H9 (cell line): ENCODE results near the gene TMEM63A. TPM values are rescaled to one million over a fixed set of nuclear protein-coding genes. Genes with fewer than 3 reads are reported as not detected.

Experiments used
- DNase-seq: peaks from one replicate; pipeline ENCODE4 v3.0.0-alpha.2; 2017
- H2AFZ ChIP-seq: one replicate; pipeline ENCODE4 v1.6.1; 2013; ENCODE audit warnings: mild to moderate bottlenecking, low read length, control low read depth, moderate library complexity
- H2AK5ac ChIP-seq: 2 replicates; pipeline ENCODE4 v1.6.1; 2013; ENCODE audit warnings: low read length, control low read depth, mixed read lengths; ENCODE audit not compliant: insufficient read length
- H2BK120ac ChIP-seq: one replicate; pipeline ENCODE4 v1.6.1; 2013; ENCODE audit warnings: low read depth, mild to moderate bottlenecking, low read length, control low read depth, inconsistent platforms; ENCODE audit not compliant: poor library complexity, severe bottlenecking
- H2BK12ac ChIP-seq: 2 replicates; pipeline ENCODE4 v1.6.1; 2013; ENCODE audit warnings: low read length, control low read depth, mixed read lengths, low read depth; ENCODE audit not compliant: insufficient read length
- H2BK15ac ChIP-seq: 2 replicates; pipeline ENCODE4 v1.6.1; 2013; ENCODE audit warnings: low read depth, low read length, control low read depth
- H2BK20ac ChIP-seq: one replicate; pipeline ENCODE4 v1.6.1; 2013; ENCODE audit warnings: low read depth, mild to moderate bottlenecking, low read length, control low read depth, inconsistent platforms; ENCODE audit not compliant: poor library complexity, severe bottlenecking
- H2BK5ac ChIP-seq: 2 replicates; pipeline ENCODE4 v1.6.1; 2013; ENCODE audit warnings: low read length, control low read depth, mixed read lengths; ENCODE audit not compliant: insufficient read length
- H3K14ac ChIP-seq: 2 replicates; pipeline ENCODE4 v1.6.1; 2013; ENCODE audit warnings: low read length, control low read depth; ENCODE audit not compliant: insufficient read depth
- H3K18ac ChIP-seq: 2 replicates; pipeline ENCODE4 v1.6.1; 2013; ENCODE audit warnings: low read depth, mild to moderate bottlenecking, mixed read lengths, low read length, control low read depth; ENCODE audit not compliant: insufficient read length
- H3K23ac ChIP-seq: 2 replicates; pipeline ENCODE4 v1.6.1; 2013; ENCODE audit warnings: low read length, control low read depth, mixed read lengths, low read depth; ENCODE audit not compliant: insufficient read length
- H3K23me2 ChIP-seq: 2 replicates; pipeline ENCODE4 v1.6.1; 2013; ENCODE audit warnings: low read depth, mild to moderate bottlenecking, mixed read lengths, low read length, control low read depth; ENCODE audit not compliant: insufficient read length, poor library complexity, severe bottlenecking
- H3K27ac ChIP-seq: 2 replicates; pipeline ENCODE4 v1.5.1; 2013; ENCODE audit warnings: low read length, control low read depth, mixed read lengths, low read depth; ENCODE audit not compliant: insufficient read length
- H3K27me3 ChIP-seq: 2 replicates; pipeline ENCODE4 v1.6.1; 2013; ENCODE audit warnings: low read length, control low read depth, inconsistent platforms; ENCODE audit not compliant: insufficient read depth
- H3K4ac ChIP-seq: 2 replicates; pipeline ENCODE4 v1.6.1; 2013; ENCODE audit warnings: low read depth, mild to moderate bottlenecking, control low read depth, inconsistent platforms, low read length, moderate library complexity
- H3K4me1 ChIP-seq: 2 replicates; pipeline ENCODE4 v1.6.1; 2013; ENCODE audit warnings: low read length, control low read depth, inconsistent platforms; ENCODE audit not compliant: insufficient read depth
- H3K4me2 ChIP-seq: 2 replicates; pipeline ENCODE4 v1.6.1; 2013; ENCODE audit warnings: low read length, control low read depth, mixed read lengths; ENCODE audit not compliant: insufficient read length, insufficient read depth
- H3K56ac ChIP-seq: 2 replicates; pipeline ENCODE4 v1.6.1; 2013; ENCODE audit warnings: low read depth, mild to moderate bottlenecking, mixed read lengths, low read length, control low read depth; ENCODE audit not compliant: insufficient read length
- H3K79me1 ChIP-seq: 2 replicates; pipeline ENCODE4 v1.6.1; 2013; ENCODE audit warnings: low read depth, mild to moderate bottlenecking, moderate library complexity, low read length, control low read depth, inconsistent platforms; ENCODE audit not compliant: insufficient read depth, poor library complexity, severe bottlenecking
- H3K79me2 ChIP-seq: 2 replicates; pipeline ENCODE4 v1.6.1; 2013; ENCODE audit warnings: low read length, control low read depth, inconsistent platforms; ENCODE audit not compliant: insufficient read depth
- H3K9ac ChIP-seq: 2 replicates; pipeline ENCODE4 v1.6.1; 2013; ENCODE audit warnings: low read length, control low read depth, mixed read lengths; ENCODE audit not compliant: insufficient read length; ENCODE audit errors: extremely low read depth
- H3K9me3 ChIP-seq: one replicate; pipeline ENCODE4 v1.6.1; 2013; ENCODE audit warnings: low read depth, low read length, inconsistent platforms; ENCODE audit not compliant: control insufficient read depth
- H3T11ph ChIP-seq: one replicate; pipeline ENCODE4 v1.6.1; 2013; ENCODE audit warnings: mild to moderate bottlenecking, low read length, control low read depth, inconsistent platforms
- H4K20me1 ChIP-seq: one replicate; pipeline ENCODE4 v1.6.1; 2013; ENCODE audit not compliant: control insufficient read depth, insufficient read length, insufficient read depth
- H4K5ac ChIP-seq: 2 replicates; pipeline ENCODE4 v1.6.1; 2013; ENCODE audit warnings: low read depth, mild to moderate bottlenecking, mixed read lengths, low read length, control low read depth; ENCODE audit not compliant: insufficient read length
- H4K8ac ChIP-seq: replicated peaks from 2 replicates; pipeline ENCODE4 v1.6.1; 2013; ENCODE audit warnings: low read length, control low read depth, mixed read lengths, low read depth; ENCODE audit not compliant: insufficient read length
- H4K91ac ChIP-seq: 2 replicates; pipeline ENCODE4 v1.6.1; 2013; ENCODE audit warnings: low read depth, mild to moderate bottlenecking, moderate library complexity, mixed read lengths, low read length, control low read depth; ENCODE audit not compliant: insufficient read length
- H3K27ac Mint-ChIP-seq, 3 experiments: 2 replicates in 2 of 3; 3 replicates in 1 of 3; pipeline ENCODE4 v1.8.0; 2020 to 2021; ENCODE audit warnings: mixed read lengths in 3 of 3, mild to moderate bottlenecking in 1 of 3, moderate library complexity in 1 of 3
- H3K27me3 Mint-ChIP-seq: 2 replicates; pipeline ENCODE4 v1.8.0; 2021; ENCODE audit warnings: low read depth, mild to moderate bottlenecking, moderate library complexity, mixed read lengths
- H3K36me3 Mint-ChIP-seq, 3 experiments: 2 replicates in 2 of 3; 3 replicates in 1 of 3; pipeline ENCODE4 v1.8.0; 2020 to 2021; ENCODE audit warnings: low read depth in 3 of 3, mixed read lengths in 3 of 3; ENCODE audit not compliant: insufficient read depth in 1 of 3
- H3K4me1 Mint-ChIP-seq, 2 experiments: 2 replicates each; pipeline ENCODE4 v1.8.0; 2020; ENCODE audit warnings: mixed read lengths in 2 of 2
- H3K4me3 Mint-ChIP-seq, 2 experiments: 2 replicates in 1 of 2; 3 replicates in 1 of 2; pipeline ENCODE4 v1.8.0; 2020 to 2021; ENCODE audit warnings: mild to moderate bottlenecking in 2 of 2, mixed read lengths in 2 of 2, moderate library complexity in 1 of 2
- H3K9me3 Mint-ChIP-seq, 2 experiments: 2 replicates in 1 of 2; 3 replicates in 1 of 2; pipeline ENCODE4 v1.8.0; 2020; ENCODE audit warnings: mild to moderate bottlenecking in 2 of 2, mixed read lengths in 2 of 2, moderate library complexity in 1 of 2
- CTCF ChIP-seq: fragments of 200-600 bp; sonication (generic); conservative IDR thresholded peaks from 3 replicates; pipeline ENCODE4 v1.8.0; 2021; ENCODE audit warnings: antibody characterized with exemption, mild to moderate bottlenecking
- WGBS: extraction: QIAGEN DNeasy Blood & Tissue Kit; methylation state at CpG from one replicate; pipeline ENCODE4 v1.1.7; 2013; ENCODE audit warnings: missing lambda C conversion rate, low lambda C conversion rate, mixed read lengths; ENCODE audit not compliant: insufficient read length; ENCODE audit errors: extremely low coverage; 5-methylcytosine and 5-hydroxymethylcytosine counted together
- total RNA-seq: library from RNA; stranded (reverse); gene quantifications from 2 replicates; pipeline ENCODE4 v1.2.1, GENCODE V29; 2021

The TMEM63A gene
- total RNA-seq, 1 experiment from 2014 or later = 75.7 TPM

- H3K23me2 ChIP-seq = peaks cover 21% of the 10 kb centered on the region
- peak overlapping the region; percentile 8 for H3K18ac ChIP-seq
- H4K91ac ChIP-seq = no peak overlapping the region
- H4K8ac ChIP-seq = no peak overlapping the region
- peaks cover 9% of the 10 kb centered on the region; the same call in 1 of the 2 replicates for H3K79me2 ChIP-seq
- Mint-ChIP-seq H3K27me3 (peaks cover 2% of the 10 kb centered on the region; the same call in 1 of the 2 replicates), H3K27ac (peak overlapping the region in 2 of 3 experiments; percentile 5 to 10; a peak in 4 of 7 replicates), H3K4me1 (peaks cover 36 to 54% of the 10 kb centered on the region in 2 experiments), H3K4me3 (peak overlapping the region; percentile 78 to 88), H3K9me3 (no peaks in the 10 kb centered on the region), H3K36me3 (peaks cover 12 to 31% (median 13%) of the 10 kb centered on the region in 3 experiments; a peak in 5 of 7 replicates)
- no peak overlapping the region for H3T11ph ChIP-seq
- no peaks in the 10 kb centered on the region for H3K27me3 ChIP-seq
- H3K27ac ChIP-seq = no peak overlapping the region
- no peak overlapping the region for H2AFZ ChIP-seq
- H2BK20ac ChIP-seq = no peak overlapping the region
- no peak for DNase-seq
- no peak for TF ChIP-seq CTCF
- no peak overlapping the region for H4K5ac ChIP-seq
- H3K4me1 ChIP-seq = peaks cover 12% of the 10 kb centered on the region; the same call in 1 of the 2 replicates
- no peaks in the 10 kb centered on the region for H4K20me1 ChIP-seq
- H3K23ac ChIP-seq = no peak overlapping the region
- no peak overlapping the region for H3K9ac ChIP-seq
- H3K4ac ChIP-seq = no peak overlapping the region
- H3K9me3 ChIP-seq = no peaks in the 10 kb centered on the region
- no peak overlapping the region for H2AK5ac ChIP-seq
- no peak overlapping the region for H2BK120ac ChIP-seq
- H3K14ac ChIP-seq = no peak overlapping the region
- H3K56ac ChIP-seq = no peak overlapping the region
- no peaks in the 10 kb centered on the region for H3K79me1 ChIP-seq
- H2BK15ac ChIP-seq = no peak overlapping the region
- no peak overlapping the region for H2BK5ac ChIP-seq
- no peak overlapping the region for H2BK12ac ChIP-seq
- peak overlapping the region; percentile 83 for H3K4me2 ChIP-seq
- WGBS = no CpG with 5 or more reads among the region's 2 CpGs
Observed at GRCh38 chr1:225880222-225880588, 2.0 kb downstream of the TMEM63A start.
